ENCODE data around the gene BTBD7. TPM values are rescaled to one million over a fixed set of nuclear protein-coding genes. Genes with fewer than 3 reads are reported as not detected.
A peak's percentile ranks its signal among the peaks of the same experiment; 100 is the strongest.

Gene BTBD7
- polyA plus RNA-seq, 1 donor (not counting 4 experiments of a cell fraction or from before 2014, with no cell fraction given): 25.1 TPM

- no peak for FAIRE-seq
- H3K9ac ChIP-seq (ENCODE audit: control insufficient read depth, extremely low read depth, insufficient read depth, low read length): no peak overlapping the region
- H3K9me3 ChIP-seq (ENCODE audit: control insufficient read depth, low read depth, low read length): no peaks in the 10 kb centered on the region
- H4K20me1 ChIP-seq (ENCODE audit: control insufficient read depth, extremely low read depth, insufficient read depth, low read length): peaks cover 4% of the 10 kb centered on the region
- H3K4me2 ChIP-seq (ENCODE audit: control insufficient read depth, extremely low read depth, insufficient read depth, low read depth, low read length): no peak overlapping the region
- no peak for TF ChIP-seq CTCF (optimal IDR thresholded peaks at IDR 0.05 in 1 of 3, IDR thresholded peaks at IDR 0.05 in 1 of 3, conservative IDR thresholded peaks at IDR 0.05 in 1 of 3; ENCODE audit: extremely low read depth in 1 of 3, insufficient read depth in 2 of 3, low read length in 3 of 3)
- no peak for TF ChIP-seq EZH2 (IDR thresholded peaks at IDR 0.05; ENCODE audit: low read length)
- no peak overlapping the region for H3K4me3 ChIP-seq (ENCODE audit: control insufficient read depth in 2 of 3, extremely low read depth in 1 of 3, insufficient read depth in 2 of 3, low read depth in 1 of 3, low read length in 3 of 3)
- no peak for DNase-seq (ENCODE audit: low read depth, low spot score)
- H3K79me2 ChIP-seq (ENCODE audit: control insufficient read depth, insufficient read depth, low read length): peaks cover 96% of the 10 kb centered on the region
- H3K4me1 ChIP-seq (ENCODE audit: control insufficient read depth, extremely low read depth, insufficient read depth, low read length): peaks cover 26% of the 10 kb centered on the region
- H3K27ac ChIP-seq (ENCODE audit: control insufficient read depth, insufficient read depth, low read length): no peak overlapping the region
- H2AFZ ChIP-seq (ENCODE audit: control insufficient read depth, low read length): no peak overlapping the region
- H3K9me1 ChIP-seq (ENCODE audit: control insufficient read depth, extremely low read depth, insufficient read depth, low read length): no peaks in the 10 kb centered on the region
- dilution Hi-C loops (cut with MboI; ENCODE audit: extremely low pct_ligation_motif_present, low sequenced_read_pairs): no loop called here
- peaks cover 6 to 14% of the 10 kb centered on the region in 2 experiments for H3K36me3 ChIP-seq (ENCODE audit: control insufficient read depth in 2 of 2, extremely low read depth in 1 of 2, insufficient read depth in 2 of 2, low read length in 2 of 2)
- no peaks in the 10 kb centered on the region for H3K27me3 ChIP-seq (ENCODE audit: control insufficient read depth, extremely low read depth, insufficient read depth, low read length)
Measured at GRCh38 chr14:93328546-93328945, 4.3 kb downstream of the BTBD7 start.

GRCh38 chr14:93326196-93326595 is 6.6 kb downstream of the BTBD7 start:
- H3K27ac ChIP-seq (ENCODE audit: control insufficient read depth, insufficient read depth, low read length): no peak overlapping the region
- FAIRE-seq (peak; percentile 32), DNase-seq (ENCODE audit: low read depth, low spot score) (no peak)
- dilution Hi-C loops (cut with MboI; ENCODE audit: extremely low pct_ligation_motif_present, low sequenced_read_pairs): no loop called here
- H3K9ac ChIP-seq (ENCODE audit: control insufficient read depth, extremely low read depth, insufficient read depth, low read length): no peak overlapping the region
- H2AFZ ChIP-seq (ENCODE audit: control insufficient read depth, low read length): no peak overlapping the region
- no peaks in the 10 kb centered on the region for H3K9me3 ChIP-seq (ENCODE audit: control insufficient read depth, low read depth, low read length)
- no peaks in the 10 kb centered on the region for H3K27me3 ChIP-seq (ENCODE audit: control insufficient read depth, extremely low read depth, insufficient read depth, low read length)
- peaks cover 5% of the 10 kb centered on the region for H3K9me1 ChIP-seq (ENCODE audit: control insufficient read depth, extremely low read depth, insufficient read depth, low read length)
- H3K36me3 ChIP-seq (ENCODE audit: control insufficient read depth in 2 of 2, extremely low read depth in 1 of 2, insufficient read depth in 2 of 2, low read length in 2 of 2): peaks cover 8 to 21% of the 10 kb centered on the region in 2 experiments
- H3K79me2 ChIP-seq (ENCODE audit: control insufficient read depth, insufficient read depth, low read length): peaks cover 100% of the 10 kb centered on the region
- peak overlapping the region; percentile 14 for H3K4me2 ChIP-seq (ENCODE audit: control insufficient read depth, extremely low read depth, insufficient read depth, low read depth, low read length)
- H3K4me1 ChIP-seq (ENCODE audit: control insufficient read depth, extremely low read depth, insufficient read depth, low read length): peaks cover 25% of the 10 kb centered on the region
- peaks cover 4% of the 10 kb centered on the region for H4K20me1 ChIP-seq (ENCODE audit: control insufficient read depth, extremely low read depth, insufficient read depth, low read length)
- H3K4me3 ChIP-seq (ENCODE audit: control insufficient read depth in 2 of 3, extremely low read depth in 1 of 3, insufficient read depth in 2 of 3, low read depth in 1 of 3, low read length in 3 of 3): no peak overlapping the region
- TF ChIP-seq EZH2 (IDR thresholded peaks at IDR 0.05; ENCODE audit: low read length) (no peak), CTCF (optimal IDR thresholded peaks at IDR 0.05 in 1 of 3, IDR thresholded peaks at IDR 0.05 in 1 of 3, conservative IDR thresholded peaks at IDR 0.05 in 1 of 3; ENCODE audit: extremely low read depth in 1 of 3, insufficient read depth in 2 of 3, low read length in 3 of 3) (no peak)
